Suprapubic skin (tissue), 4 donors: Measurements from ENCODE around the gene HBZ.

Experiments
- CTCF ChIP-seq, 2 donors: fragments of 200-600 bp in 1 of 2; fragments of 450-650 bp in 1 of 2; sonication (generic) in 1 of 2; IDR thresholded peaks; one replicate each; pipeline ENCODE4 v1.5.1; 2016 to 2019; ENCODE audit warnings: antibody characterized with exemption in 2 of 2, mild to moderate bottlenecking in 1 of 2, moderate library complexity in 1 of 2
- EP300 ChIP-seq: sonication (generic); formaldehyde crosslinking; IDR thresholded peaks from one replicate; pipeline ENCODE4 v1.6.1; 2017; ENCODE audit warnings: antibody characterized with exemption
- POLR2A ChIP-seq, 2 donors: fragments of 450-650 bp; IDR thresholded peaks; one replicate each; pipeline ENCODE4 v1.6.1; 2017; ENCODE audit warnings: antibody characterized with exemption in 2 of 2, mild to moderate bottlenecking in 2 of 2, moderate library complexity in 2 of 2
- POLR2AphosphoS5 ChIP-seq, 3 donors: sonication (generic); formaldehyde crosslinking; IDR thresholded peaks; one replicate each; pipeline ENCODE4 v1.6.1; 2017; ENCODE audit warnings: antibody characterized with exemption in 3 of 3

DNA sequence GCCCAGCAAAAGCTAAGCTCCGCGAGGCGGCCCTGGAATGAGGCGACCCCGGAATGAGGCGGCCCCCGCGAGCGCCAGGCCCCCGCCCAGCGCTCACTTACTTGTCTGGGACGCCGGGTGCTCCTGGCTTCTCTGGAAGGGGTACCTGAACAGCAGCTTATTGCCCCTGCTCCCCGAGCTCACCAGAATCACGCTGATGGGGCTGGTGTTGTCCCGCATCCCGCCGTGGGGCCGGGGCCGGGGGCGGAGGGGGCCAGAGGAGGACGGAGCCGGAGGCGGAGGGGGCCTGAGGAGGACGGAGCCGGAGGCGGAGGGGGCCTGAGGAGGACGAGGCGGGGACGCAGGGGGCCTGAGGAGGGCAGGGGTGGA is 14.4 kb upstream of the HBZ start:
- TF ChIP-seq POLR2A (IDR thresholded peaks at IDR 0.05) (no peak), CTCF (IDR thresholded peaks at IDR 0.05) (no peak), EP300 (no peak), POLR2AphosphoS5 (IDR thresholded peaks at IDR 0.05) (no peak)
